ENCODE measurements around the gene PRAC1. TPM values are rescaled to one million over a fixed set of nuclear protein-coding genes. Genes with fewer than 3 reads are reported as not detected.

The PRAC1 gene
- total and polyA plus RNA-seq, 2 of the 8 experiments (the other 6 are each of a cell fraction or from before 2014, with no cell fraction given) = not detected

DNA sequence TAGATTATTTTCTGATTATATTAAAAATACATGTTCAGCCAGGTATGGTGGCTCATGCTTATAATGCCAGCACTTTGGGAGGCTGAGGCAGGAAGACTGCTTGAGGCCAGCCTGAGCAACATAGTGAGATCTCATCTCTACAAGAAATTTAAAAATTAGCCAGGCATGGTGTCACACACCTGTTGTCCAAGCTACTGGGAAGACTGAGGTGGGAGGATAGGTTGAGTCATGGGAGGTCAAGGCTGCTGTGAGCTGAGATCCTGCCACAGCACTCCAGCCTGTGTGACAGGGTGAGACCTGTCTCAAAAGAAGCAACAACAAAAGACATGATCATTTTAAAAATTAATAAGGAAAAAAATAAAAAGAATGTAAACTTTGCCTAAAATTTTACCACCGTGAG is 40.7 kb downstream of the PRAC1 start (continued):
- TF ChIP-seq, protein P1, sequence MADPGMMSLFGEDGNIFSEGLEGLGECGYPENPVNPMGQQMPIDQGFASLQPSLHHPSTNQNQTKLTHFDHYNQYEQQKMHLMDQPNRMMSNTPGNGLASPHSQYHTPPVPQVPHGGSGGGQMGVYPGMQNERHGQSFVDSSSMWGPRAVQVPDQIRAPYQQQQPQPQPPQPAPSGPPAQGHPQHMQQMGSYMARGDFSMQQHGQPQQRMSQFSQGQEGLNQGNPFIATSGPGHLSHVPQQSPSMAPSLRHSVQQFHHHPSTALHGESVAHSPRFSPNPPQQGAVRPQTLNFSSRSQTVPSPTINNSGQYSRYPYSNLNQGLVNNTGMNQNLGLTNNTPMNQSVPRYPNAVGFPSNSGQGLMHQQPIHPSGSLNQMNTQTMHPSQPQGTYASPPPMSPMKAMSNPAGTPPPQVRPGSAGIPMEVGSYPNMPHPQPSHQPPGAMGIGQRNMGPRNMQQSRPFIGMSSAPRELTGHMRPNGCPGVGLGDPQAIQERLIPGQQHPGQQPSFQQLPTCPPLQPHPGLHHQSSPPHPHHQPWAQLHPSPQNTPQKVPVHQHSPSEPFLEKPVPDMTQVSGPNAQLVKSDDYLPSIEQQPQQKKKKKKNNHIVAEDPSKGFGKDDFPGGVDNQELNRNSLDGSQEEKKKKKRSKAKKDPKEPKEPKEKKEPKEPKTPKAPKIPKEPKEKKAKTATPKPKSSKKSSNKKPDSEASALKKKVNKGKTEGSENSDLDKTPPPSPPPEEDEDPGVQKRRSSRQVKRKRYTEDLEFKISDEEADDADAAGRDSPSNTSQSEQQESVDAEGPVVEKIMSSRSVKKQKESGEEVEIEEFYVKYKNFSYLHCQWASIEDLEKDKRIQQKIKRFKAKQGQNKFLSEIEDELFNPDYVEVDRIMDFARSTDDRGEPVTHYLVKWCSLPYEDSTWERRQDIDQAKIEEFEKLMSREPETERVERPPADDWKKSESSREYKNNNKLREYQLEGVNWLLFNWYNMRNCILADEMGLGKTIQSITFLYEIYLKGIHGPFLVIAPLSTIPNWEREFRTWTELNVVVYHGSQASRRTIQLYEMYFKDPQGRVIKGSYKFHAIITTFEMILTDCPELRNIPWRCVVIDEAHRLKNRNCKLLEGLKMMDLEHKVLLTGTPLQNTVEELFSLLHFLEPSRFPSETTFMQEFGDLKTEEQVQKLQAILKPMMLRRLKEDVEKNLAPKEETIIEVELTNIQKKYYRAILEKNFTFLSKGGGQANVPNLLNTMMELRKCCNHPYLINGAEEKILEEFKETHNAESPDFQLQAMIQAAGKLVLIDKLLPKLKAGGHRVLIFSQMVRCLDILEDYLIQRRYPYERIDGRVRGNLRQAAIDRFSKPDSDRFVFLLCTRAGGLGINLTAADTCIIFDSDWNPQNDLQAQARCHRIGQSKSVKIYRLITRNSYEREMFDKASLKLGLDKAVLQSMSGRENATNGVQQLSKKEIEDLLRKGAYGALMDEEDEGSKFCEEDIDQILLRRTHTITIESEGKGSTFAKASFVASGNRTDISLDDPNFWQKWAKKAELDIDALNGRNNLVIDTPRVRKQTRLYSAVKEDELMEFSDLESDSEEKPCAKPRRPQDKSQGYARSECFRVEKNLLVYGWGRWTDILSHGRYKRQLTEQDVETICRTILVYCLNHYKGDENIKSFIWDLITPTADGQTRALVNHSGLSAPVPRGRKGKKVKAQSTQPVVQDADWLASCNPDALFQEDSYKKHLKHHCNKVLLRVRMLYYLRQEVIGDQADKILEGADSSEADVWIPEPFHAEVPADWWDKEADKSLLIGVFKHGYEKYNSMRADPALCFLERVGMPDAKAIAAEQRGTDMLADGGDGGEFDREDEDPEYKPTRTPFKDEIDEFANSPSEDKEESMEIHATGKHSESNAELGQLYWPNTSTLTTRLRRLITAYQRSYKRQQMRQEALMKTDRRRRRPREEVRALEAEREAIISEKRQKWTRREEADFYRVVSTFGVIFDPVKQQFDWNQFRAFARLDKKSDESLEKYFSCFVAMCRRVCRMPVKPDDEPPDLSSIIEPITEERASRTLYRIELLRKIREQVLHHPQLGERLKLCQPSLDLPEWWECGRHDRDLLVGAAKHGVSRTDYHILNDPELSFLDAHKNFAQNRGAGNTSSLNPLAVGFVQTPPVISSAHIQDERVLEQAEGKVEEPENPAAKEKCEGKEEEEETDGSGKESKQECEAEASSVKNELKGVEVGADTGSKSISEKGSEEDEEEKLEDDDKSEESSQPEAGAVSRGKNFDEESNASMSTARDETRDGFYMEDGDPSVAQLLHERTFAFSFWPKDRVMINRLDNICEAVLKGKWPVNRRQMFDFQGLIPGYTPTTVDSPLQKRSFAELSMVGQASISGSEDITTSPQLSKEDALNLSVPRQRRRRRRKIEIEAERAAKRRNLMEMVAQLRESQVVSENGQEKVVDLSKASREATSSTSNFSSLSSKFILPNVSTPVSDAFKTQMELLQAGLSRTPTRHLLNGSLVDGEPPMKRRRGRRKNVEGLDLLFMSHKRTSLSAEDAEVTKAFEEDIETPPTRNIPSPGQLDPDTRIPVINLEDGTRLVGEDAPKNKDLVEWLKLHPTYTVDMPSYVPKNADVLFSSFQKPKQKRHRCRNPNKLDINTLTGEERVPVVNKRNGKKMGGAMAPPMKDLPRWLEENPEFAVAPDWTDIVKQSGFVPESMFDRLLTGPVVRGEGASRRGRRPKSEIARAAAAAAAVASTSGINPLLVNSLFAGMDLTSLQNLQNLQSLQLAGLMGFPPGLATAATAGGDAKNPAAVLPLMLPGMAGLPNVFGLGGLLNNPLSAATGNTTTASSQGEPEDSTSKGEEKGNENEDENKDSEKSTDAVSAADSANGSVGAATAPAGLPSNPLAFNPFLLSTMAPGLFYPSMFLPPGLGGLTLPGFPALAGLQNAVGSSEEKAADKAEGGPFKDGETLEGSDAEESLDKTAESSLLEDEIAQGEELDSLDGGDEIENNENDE (IDR thresholded peaks at IDR 0.05; ENCODE audit: insufficient replicate concordance, low read length) = no peak
- TF ChIP-seq, protein P2, sequence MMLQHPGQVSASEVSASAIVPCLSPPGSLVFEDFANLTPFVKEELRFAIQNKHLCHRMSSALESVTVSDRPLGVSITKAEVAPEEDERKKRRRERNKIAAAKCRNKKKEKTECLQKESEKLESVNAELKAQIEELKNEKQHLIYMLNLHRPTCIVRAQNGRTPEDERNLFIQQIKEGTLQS (IDR thresholded peaks at IDR 0.05; ENCODE audit: insufficient read depth, low read depth, low read length) = no peak
- no peak for TF ChIP-seq SAP30 (IDR thresholded peaks at IDR 0.05; ENCODE audit: insufficient read depth, insufficient replicate concordance, low read length)
